ENCODE results near the gene THSD4.

THSD4 gene

GRCh38 chr15:71333839-71334238 is 218.6 kb downstream of the THSD4 start:
- DNase-seq: no peak

DNA sequence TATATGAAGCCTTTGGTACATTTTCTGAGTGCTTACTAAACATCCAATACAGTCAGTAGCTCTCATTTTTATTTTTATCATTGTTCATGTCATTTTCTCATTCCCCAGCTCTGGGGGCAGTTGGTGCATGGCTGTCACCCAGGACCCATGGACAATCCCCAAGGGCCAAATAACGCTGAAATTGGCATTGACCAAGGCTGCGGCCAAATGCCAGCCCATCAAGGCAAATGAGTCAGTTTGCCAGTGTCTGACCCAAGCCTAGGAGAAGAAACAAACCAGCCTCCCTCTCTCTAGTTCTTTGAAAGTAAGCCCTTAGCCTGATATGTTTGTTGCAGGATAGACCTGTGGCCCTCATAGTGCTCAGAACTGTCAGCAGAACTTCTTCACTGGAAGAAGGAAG is 219.2 kb downstream of the THSD4 start:
- DNase-seq: no peak

DNA sequence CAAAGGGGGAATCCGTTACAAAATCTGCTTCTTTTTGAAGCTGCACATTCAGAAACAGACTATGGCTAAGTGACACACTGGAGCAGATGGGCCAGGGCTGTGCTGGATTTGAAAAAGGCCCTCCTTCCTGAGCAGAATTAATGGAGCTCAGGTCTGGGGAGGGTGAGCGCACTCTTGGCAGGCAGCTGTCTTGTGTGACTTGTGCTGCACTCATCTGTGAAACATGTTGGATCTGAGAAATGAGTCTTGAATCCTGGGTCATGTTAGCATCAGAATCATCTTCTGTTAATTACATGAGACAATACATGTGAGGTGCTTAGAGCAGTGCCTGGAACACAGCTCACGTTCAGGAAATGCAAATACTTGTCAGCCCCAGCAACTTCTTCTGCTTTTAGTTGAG is 219.6 kb downstream of the THSD4 start:
- no peak for DNase-seq

DNA sequence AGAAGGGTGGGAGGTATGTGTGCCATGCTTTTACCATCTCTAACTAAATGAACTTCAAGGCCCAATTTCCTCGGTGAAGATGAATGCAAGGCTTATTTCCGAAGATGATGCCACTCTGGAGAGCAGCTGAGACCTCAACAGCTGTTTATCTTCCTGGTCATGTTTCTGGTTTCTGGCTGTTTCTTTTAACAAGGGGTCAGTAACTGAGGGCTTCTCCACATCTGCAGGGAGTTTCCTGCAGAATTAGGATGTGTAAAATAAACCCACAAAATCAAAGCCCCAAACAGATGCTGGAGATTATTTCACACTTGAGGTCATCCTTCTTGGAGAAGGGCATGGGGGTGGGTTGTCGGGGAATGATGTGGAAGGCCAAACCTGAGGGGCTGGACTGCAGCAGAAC is 220.3 kb downstream of the THSD4 start:
- no peak for DNase-seq

DNA sequence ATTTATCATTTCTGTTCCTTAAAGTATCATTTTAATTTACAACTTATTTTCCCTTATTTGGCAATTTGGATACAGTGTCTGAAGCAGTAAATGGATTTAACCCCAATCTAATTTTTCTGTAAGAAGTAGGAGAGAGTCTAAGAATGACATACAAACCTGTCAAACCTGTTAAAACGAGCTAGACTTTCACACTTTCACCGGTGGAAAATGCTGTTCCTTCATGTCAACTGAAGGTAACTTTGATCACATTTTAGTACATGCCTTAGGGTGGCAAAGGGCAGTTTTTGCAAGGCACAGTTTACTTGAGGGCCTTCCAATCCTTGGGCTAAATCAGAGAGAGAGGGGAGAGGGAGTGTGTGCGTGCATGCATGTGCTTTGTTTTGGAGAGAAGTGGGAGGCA is 221.4 kb downstream of the THSD4 start:
- DNase-seq: no peak

GRCh38 chr15:71337197-71337845 is 222.1 kb downstream of the THSD4 start:
- DNase-seq: no peak

DNA sequence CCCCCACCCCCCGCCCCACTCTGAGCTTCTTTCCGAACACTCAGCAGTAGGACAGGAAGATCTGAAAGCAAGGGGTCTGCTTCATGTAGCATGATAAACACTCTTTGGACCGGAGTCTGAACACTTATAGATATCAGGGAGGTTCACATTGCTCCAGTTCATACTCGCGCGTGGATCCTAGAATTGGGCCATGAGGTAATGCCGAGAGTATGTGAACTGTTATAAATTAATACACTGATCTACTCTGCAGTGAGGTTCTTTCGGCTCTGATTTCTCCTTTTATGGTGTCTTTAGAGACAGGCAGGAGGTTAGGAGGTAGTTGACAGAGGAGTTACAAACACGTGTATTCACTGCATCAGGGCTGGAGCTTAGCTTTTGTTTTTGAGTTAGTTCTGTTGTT is 223.0 kb downstream of the THSD4 start:
- DNase-seq: no peak

GRCh38 chr15:71338827-71339542 is 223.7 kb downstream of the THSD4 start:
- DNase-seq: no peak

GRCh38 chr15:71341811-71342550 is 226.7 kb downstream of the THSD4 start:
- no peak for DNase-seq

DNA sequence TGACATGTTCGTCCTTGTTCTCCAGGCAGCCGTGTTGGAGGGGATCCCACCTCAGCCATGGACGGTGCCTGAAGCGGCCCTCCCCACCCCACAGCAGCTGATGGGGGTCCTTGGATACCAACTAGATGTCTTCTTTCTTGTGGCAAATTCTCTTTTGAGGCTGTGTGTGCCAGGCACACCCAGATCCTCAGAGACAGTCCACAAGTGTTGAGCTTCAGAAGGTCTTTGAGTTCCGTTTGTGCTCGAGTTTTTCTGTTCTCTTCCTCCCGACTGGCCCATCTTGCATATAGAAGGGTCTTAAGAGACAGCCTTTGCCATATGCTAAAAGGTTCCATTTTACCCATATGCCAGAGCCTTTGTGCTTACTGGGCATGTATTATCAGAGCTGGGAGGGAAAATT is 227.4 kb downstream of the THSD4 start:
- DNase-seq: no peak

- DNase-seq: no peak
These were observed 229.0 kb downstream of the THSD4 start for GRCh38 chr15:71344316-71344715.

DNA sequence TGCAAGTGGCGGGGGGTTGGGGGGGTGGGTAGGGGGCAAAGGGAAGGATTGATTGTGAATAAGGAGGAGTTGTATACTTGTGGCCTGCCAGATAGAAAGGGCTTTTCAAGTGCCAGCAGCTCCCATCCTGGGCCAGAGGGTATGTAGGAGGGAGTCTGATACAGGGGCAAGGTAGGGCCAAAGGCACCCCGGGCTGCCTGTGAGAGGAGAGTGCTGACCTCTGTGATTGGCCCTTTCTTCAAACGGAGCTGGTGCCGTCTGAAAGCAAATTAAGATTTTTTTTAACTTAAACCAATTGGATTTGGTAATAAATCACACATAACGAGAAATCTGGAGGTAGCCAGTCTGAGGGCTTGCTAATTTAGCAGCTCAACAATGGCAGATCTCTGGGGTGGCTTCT is 229.9 kb downstream of the THSD4 start:
- no peak for DNase-seq

DNA sequence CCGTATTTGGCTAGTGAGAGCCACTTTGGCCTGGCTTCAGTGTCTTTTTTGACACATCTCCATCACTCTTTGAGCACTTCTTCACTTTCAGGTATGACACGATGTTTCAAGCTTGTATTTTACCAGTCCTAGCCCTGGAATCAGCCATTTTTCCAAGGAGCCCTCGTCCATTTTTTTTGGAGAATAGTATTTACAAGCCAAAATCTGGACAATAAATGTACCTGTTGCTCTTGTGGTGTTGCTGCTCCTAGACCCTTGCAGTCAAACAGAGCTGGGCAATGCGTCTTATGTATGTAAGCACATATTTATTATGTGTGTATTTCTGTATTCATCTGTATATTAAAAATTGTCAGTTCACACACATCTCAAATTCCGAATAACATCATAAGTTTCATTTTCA is 231.2 kb downstream of the THSD4 start:
- DNase-seq: no peak

DNA sequence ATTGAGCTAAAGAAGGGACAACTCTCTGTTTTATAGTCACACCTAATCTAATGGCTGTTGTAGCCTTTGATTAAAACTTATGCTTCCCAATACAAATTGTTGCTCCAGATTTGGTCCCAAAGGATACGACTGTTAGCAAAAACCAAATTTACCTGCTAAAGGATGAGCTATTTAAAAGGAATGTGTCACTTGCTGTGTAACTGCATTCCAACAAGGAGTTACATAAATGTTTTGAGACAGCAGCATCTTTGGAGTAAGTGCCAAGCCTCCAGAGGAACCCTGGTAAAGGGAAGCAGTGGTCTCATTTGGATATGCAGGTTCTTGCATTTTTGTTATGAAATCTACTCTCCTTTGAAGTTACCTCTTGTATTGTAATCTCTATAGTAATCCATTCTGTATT is 233.3 kb downstream of the THSD4 start:
- DNase-seq: no peak

- no peak for DNase-seq
These were observed 234.1 kb downstream of the THSD4 start for GRCh38 chr15:71349336-71349735.

DNA sequence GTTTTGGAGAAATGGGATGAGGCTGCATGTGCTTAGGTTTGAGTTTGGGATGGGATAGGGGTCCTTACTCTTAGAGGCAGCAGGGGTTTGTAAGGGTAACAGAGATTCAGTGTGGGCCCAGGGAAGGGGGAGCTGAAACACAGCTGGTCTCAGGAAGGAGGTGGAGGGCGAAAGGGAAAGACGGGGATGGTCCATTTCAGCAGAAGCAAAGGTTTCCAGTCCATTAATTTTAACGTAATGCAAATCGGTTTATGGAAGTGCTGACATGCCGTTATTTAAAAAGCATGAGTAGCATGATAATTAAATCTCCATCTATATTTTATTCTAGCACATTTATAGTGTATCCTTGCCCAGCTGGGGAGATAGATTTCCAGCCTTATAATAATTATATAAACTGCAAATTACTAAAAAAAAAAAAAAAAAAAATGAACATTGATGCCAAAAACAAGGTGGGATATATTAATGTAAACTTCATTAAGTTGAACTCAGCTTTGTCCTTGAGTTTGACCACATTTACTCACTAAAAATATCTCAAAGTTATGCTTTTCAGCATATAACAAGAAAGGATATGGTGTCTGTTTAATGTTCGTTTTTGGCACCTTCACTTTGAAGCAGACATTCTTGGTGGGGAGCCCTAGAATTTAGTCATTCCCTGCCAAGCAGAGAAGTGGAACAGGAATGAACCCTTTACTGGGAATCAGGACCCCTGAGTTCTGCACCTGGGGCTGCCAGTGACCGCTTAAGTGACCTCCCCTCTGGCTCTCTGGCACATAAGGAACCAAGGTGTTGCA is 234.7 kb downstream of the THSD4 start:
- DNase-seq: no peak

- no peak for DNase-seq
These were observed 235.5 kb downstream of the THSD4 start for GRCh38 chr15:71350622-71351378.

DNA sequence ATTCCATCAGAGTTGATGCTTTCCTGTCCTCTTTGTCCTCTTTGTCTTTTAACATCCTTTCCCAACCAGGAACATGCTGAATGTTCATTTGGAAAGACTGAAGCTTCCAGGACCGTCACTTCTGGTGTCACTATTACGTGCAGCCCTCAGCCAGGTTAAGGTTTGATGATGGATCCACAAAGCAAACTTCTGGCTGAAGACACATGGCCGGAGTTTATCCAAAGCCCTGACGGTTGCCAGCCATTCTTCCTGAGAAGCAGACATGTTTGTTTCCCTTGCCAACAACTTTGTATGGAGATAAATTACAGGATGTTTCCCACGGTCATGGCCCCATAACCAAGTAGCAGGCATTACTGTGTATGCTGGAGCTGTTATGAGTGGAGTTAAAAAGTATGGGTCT is 236.9 kb downstream of the THSD4 start:
- DNase-seq: no peak

GRCh38 chr15:71352765-71353164 is 237.5 kb downstream of the THSD4 start:
- DNase-seq: no peak

DNA sequence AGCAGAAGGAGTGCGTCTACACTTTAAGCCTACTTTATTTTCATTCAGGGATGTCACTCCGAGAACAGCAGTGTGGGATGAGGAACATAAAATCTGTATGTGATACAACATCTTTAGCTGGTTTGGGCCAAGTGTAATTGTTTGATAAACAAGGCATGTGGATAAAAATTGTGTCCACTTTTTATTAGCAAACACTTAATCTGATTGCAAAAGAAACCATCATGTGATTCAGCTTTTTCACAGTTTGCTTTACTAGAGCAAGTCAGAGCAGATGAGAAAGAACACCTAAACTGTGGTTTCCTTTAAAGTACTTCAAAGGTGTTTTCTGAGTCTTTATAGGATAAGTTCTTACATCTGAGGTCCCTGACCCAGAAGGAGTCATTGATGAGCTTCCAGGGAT is 237.9 kb downstream of the THSD4 start:
- no peak for DNase-seq

GRCh38 chr15:71355268-71355667 is 240.0 kb downstream of the THSD4 start:
- no peak for DNase-seq

DNA sequence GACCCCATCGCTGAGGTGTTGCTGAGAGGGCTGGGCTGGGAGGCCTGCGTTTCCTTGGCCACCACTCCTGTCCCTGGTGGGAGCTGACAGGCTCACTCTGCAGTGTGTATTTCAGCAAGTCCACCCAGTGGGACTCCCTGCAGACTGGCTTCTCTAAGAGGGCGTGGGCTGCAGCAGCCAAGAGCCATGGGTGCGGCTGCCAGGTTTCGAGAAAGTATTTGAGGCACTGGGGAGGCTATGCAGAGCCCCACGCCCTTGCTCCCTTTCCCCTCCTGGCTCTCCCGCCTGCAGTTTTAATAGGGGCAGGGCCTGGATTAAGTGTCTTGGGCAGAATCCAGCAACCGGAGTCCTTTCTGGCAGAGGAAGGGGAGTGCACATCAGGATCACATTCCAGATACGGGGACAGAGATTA is 242.1 kb downstream of the THSD4 start:
- DNase-seq: no peak

- DNase-seq: no peak
These were observed 242.7 kb downstream of the THSD4 start for GRCh38 chr15:71357967-71358366.
